Central memory CD8-positive, alpha-beta T cell (primary cell): ENCODE measurements around the gene GCKR.

ENCODE experiments used
- ATAC-seq: fragments of 150-1000 bp; cut with Tn5 transposase; replicated peaks from 2 replicates; pipeline ENCODE4 v1.10.0; 2022; ENCODE audit warnings: mild to moderate bottlenecking, moderate FRiP score, moderate number of reproducible peaks; ENCODE audit not compliant: poor library complexity, severe bottlenecking; ENCODE audit errors: extremely low read depth
- DNase-seq, 2 donors: peaks; one replicate each; pipeline ENCODE4 v3.0.0; 2021; ENCODE audit warnings: low spot score in 2 of 2
- H3K27ac Mint-ChIP-seq: one replicate; pipeline ENCODE4 v1.8.0; 2022; ENCODE audit warnings: low read depth, mild to moderate bottlenecking, moderate library complexity, mixed read lengths
- H3K27me3 Mint-ChIP-seq: one replicate; pipeline ENCODE4 v1.8.0; 2022; ENCODE audit warnings: mixed read lengths
- H3K36me3 Mint-ChIP-seq: one replicate; pipeline ENCODE4 v1.8.0; 2022; ENCODE audit warnings: mild to moderate bottlenecking, moderate library complexity, mixed read lengths; ENCODE audit not compliant: insufficient read depth
- H3K4me1 Mint-ChIP-seq: one replicate; pipeline ENCODE4 v1.8.0; 2022; ENCODE audit warnings: mixed read lengths
- H3K4me3 Mint-ChIP-seq: one replicate; pipeline ENCODE4 v1.8.0; 2022; ENCODE audit warnings: mild to moderate bottlenecking, moderate library complexity, mixed read lengths
- H3K9me3 Mint-ChIP-seq: one replicate; pipeline ENCODE4 v1.8.0; 2022; ENCODE audit warnings: mixed read lengths

GCKR gene

DNA sequence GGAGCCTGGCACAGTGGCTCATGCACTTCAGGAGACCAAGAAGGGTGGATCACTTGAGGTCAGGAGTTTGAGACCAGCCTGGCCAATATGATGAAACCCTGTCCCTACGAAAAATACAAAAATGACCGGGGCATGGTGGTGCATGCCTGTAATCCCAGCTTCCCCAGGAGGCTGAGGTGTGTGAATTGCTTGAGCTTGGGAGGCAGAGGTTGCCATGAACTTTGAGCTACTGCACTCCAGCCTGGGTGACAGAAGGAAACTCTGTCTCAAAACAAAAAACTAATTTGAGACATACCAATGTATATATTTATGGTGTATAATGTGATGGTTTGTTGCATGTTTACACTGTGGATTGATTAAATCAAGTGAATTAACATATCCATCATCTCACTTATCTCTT is 64.4 kb downstream of the GCKR start:
- H3K9me3 Mint-ChIP-seq: no peaks in the 10 kb centered on the region
- no peaks in the 10 kb centered on the region for H3K4me1 Mint-ChIP-seq
- H3K4me3 Mint-ChIP-seq: no peak overlapping the region
- no peak for DNase-seq
- no peak overlapping the region for H3K27ac Mint-ChIP-seq
- no peaks in the 10 kb centered on the region for H3K36me3 Mint-ChIP-seq
- peaks cover 45% of the 10 kb centered on the region for H3K27me3 Mint-ChIP-seq
- no peak for ATAC-seq

DNA sequence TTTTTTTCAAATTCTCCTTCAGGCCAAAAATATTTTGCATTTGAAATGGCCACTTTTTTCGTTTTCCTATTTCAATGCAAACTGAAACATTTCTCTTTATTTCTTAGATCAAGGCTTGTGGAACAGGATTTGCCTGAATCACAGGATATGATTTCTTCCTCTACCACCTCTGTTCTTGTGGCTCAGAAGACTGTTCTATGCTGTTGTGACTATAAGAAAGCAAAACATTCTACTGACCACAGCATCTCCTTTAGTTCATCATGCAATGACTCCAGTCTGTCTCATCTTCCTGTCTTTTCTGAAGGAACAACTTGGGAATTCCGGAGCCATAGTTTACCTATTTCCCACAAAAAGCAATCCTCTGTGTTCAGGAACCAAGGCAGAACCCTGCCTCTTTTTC is 70.0 kb downstream of the GCKR start:
- Mint-ChIP-seq H3K27me3 (peaks cover 60% of the 10 kb centered on the region), H3K4me3 (no peak overlapping the region), H3K9me3 (no peaks in the 10 kb centered on the region), H3K4me1 (peaks cover 12% of the 10 kb centered on the region), H3K27ac (no peak overlapping the region), H3K36me3 (no peaks in the 10 kb centered on the region)
- ATAC-seq: no peak
- DNase-seq: no peak

DNA sequence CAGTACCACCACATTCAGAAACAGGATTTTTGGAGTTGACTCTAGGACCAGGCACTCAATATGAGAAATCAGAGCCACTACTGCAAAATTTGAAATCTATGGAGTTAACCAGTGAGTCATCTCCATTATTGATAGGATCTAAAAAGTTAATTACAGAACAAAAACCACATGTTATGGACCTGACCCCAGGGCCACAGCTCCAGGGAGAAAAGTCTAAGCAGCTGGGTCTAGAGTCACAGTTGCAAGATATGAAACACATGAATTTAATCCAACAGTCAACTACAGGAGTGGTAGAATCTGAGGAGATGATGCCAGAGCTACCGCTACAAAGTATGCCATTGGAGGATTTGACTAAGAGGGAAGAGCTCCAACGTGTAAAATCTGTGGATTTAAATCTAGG is 72.8 kb downstream of the GCKR start:
- Mint-ChIP-seq H3K27me3 (peaks cover 52% of the 10 kb centered on the region), H3K36me3 (no peaks in the 10 kb centered on the region), H3K4me1 (peaks cover 30% of the 10 kb centered on the region), H3K4me3 (no peak overlapping the region), H3K27ac (no peak overlapping the region), H3K9me3 (no peaks in the 10 kb centered on the region)
- ATAC-seq (no peak), DNase-seq (no peak)

DNA sequence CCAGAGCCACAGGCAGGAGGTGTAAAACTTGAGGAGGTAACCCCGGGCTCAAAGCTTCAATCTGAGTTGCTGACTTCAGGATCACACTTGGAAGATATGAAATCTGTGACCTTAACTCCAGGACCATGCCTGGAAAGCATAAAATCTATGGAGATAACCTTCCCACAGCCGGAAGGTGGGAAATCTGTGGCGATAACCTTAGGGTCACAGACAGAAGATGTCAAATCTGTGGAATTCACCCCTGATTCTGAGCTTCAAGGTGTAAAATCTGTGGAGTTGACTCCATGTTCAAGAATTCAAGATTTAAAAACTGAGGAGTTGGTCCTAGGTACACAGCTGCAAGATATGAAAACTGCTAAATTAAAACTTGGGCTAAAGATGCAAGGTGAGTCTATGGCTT is 74.6 kb downstream of the GCKR start:
- no peaks in the 10 kb centered on the region for H3K36me3 Mint-ChIP-seq
- H3K9me3 Mint-ChIP-seq: no peaks in the 10 kb centered on the region
- H3K4me1 Mint-ChIP-seq: peaks cover 30% of the 10 kb centered on the region
- DNase-seq: no peak
- no peak overlapping the region for H3K4me3 Mint-ChIP-seq
- ATAC-seq: no peak
- no peak overlapping the region for H3K27ac Mint-ChIP-seq
- H3K27me3 Mint-ChIP-seq: peaks cover 34% of the 10 kb centered on the region

DNA sequence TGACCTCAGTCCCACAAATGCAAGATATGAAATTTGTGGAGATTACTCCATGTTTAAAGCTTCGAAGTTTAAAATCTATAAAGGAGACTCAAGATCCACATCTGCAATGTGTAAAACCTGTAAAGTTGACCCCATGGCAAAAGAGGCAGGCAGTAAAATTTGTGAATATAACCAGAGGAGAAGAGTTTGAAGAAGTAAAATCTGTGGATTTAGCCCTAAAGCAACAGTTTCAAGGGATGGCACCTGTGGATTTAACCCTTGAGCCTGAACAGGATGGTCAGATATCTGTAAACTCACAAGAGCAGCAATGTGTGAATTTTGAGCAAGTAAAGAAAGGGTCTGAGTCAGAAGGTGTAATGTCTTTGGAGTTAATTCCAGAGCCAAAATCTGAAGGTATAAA is 75.0 kb downstream of the GCKR start:
- peaks cover 29% of the 10 kb centered on the region for H3K27me3 Mint-ChIP-seq
- H3K9me3 Mint-ChIP-seq: no peaks in the 10 kb centered on the region
- H3K36me3 Mint-ChIP-seq: no peaks in the 10 kb centered on the region
- peaks cover 30% of the 10 kb centered on the region for H3K4me1 Mint-ChIP-seq
- DNase-seq: no peak
- H3K27ac Mint-ChIP-seq: no peak overlapping the region
- ATAC-seq: no peak
- H3K4me3 Mint-ChIP-seq: no peak overlapping the region

DNA sequence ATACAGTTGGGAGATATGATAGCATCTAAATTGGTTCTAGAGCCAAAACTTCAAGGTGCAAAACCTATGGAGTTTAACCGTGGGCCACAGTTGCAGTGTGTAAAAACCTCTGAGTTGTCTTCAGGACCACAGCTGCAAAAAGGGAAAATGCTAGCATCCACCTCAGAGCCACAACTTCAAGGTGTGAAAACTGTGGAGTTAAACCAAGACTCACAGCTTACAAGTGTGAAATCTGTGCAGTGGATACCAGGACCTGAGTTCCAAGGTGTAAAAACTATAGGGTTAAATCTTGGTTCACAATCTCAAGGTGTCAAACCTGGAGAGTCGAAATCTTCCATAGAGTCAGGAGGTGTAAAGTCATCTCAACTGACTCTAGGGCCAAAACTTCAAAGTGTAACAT is 75.8 kb downstream of the GCKR start:
- Mint-ChIP-seq H3K27me3 (peaks cover 21% of the 10 kb centered on the region), H3K4me3 (no peak overlapping the region), H3K9me3 (no peaks in the 10 kb centered on the region), H3K27ac (no peak overlapping the region), H3K4me1 (peaks cover 30% of the 10 kb centered on the region), H3K36me3 (no peaks in the 10 kb centered on the region)
- DNase-seq: peak in 1 of 2 donors; percentile 24
- peak; percentile 61 for ATAC-seq

DNA sequence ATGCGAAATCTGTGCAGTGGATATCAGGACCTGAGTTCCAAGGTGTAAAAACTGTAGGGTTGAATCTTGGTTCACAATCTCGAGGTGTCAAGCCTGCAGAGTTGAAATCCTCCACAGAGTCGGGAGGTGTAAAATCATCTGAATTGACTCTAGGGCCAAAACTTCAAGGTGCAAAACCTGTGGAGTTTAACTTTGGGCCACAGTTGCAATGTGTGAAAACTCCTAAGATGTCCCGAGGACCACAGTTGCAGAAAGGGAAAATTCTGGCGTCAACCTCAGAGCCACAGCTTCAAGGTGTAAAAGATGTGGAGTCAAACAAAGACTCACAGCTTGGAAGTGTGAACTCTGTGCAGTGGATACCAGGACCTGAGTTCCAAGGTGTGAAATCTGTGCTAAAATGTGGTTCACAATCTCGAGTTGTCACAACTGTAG is 76.4 kb downstream of the GCKR start:
- Mint-ChIP-seq H3K4me3 (no peak overlapping the region), H3K36me3 (no peaks in the 10 kb centered on the region), H3K27ac (no peak overlapping the region), H3K9me3 (no peaks in the 10 kb centered on the region), H3K27me3 (peaks cover 15% of the 10 kb centered on the region), H3K4me1 (peaks cover 30% of the 10 kb centered on the region)
- peak; percentile 71 for ATAC-seq
- peak in 1 of 2 donors; percentile 26 for DNase-seq
